GM19372 (cell line): Measurements from ENCODE around the gene GABRB2.

Experiments
- ATAC-seq: cut with Tn5 transposase; IDR thresholded peaks from one replicate; pipeline ENCODE4 v1.9.1; 2021; ENCODE audit warnings: mild to moderate bottlenecking, low read depth, moderate library complexity; ENCODE audit not compliant: unreplicated experiment

GABRB2 gene

DNA sequence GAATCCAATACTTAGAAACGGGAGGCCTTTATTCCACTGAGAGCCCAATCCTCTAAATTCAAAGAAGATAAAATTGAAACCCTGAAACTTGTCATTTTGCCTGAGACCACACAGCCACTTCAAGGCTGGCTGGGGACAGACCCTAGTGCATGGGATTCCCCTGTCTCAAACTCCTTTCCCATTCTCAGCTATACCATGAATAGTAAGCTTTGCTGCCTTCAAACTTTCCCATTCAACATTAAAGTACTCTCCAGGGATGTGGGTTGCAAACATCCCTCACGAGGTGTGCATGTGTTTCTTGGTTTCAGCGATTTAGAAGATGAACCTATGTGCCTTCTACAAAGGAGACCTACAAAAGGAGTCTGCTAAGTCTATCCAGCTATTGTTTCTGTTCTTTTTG is 64.6 kb downstream of the GABRB2 start:
- no peak for ATAC-seq

DNA sequence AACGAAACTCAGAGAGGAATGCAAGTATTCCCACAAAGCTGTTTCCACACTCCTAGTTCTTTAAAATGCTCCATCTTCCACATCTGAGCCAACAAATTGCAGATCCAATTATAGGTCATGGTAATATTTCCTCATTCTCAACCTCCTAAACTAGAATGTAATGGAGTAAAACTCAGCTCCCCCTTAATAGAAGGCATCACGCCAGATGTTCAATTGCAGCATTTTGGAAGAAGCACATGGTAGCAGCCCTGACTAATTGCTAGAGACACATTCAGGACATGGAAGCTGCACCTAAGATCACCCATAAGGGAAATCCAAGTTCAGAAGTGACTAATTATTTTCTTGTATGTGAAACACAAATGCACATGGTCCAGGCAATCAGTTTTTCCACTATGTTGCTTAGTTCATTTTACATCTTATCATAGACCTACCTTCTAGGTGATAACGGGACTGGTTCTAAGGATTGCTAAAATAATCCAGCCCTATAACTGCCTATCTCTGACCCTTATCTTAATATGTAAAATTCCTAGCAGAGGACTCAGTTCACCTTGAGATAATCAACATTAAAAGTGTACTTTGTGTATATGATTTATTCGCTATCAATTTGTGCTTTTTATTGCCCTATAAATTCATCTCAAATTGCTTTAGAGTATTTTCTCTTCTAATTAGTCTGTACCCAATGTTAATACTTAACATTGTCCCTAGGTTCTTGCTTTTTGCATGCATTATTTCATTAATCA is 75.1 kb downstream of the GABRB2 start:
- no peak for ATAC-seq

DNA sequence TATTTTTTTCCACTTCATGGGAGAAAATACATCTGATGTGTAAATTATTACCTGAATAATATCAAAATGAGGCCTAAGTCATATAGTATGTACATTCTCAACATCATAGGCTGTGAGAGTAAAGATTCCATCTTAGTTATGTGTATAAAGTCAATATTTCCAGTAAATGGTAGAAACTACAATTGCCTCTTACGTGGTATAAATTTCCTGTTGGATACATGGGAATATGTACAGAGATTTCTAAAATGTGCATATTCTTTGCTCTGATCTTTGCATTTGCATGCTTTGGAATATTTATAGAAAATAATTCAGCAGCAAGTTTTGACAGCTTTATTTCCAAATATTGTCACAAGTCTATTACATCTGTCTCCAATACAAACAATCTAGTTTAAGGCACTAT is 78.8 kb downstream of the GABRB2 start:
- no peak for ATAC-seq

DNA sequence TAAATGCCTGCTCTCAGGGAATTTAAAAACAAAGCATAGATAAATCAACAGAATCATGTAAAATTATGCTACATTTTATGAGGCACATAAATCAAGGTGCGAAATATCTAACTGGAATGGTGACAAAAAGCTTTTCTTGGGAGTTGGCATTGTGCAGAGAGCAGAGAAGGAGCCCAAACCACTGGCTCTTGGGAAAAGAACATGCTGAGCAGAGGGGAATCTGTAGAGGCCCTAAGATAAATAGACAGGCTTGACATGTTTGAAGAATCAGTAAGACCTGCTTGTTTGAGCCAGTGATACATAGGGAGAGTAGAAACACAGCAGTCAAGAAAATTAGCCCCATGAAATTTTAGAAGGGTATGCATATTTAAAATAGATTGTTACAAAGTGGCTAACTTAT is 85.8 kb downstream of the GABRB2 start:
- ATAC-seq, result no peak

DNA sequence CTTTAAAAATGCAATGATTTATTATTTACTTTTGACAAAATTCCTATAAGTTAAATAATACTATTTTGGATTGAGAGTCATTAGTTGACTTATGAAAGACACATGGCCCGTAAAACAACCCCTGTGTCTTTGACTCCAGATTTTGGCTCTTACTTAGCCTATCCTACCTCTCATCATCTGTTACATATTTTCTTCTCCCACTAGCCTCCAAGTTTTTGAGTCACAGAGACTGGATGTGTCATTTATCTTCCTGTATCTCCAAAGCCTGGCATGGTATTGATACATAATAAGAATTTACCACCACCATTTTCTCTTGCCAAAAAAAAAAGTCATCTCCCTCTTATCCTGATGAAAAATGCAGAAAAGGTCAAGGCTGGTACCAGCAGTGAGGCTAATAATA is 99.9 kb downstream of the GABRB2 start:
- no peak for ATAC-seq

DNA sequence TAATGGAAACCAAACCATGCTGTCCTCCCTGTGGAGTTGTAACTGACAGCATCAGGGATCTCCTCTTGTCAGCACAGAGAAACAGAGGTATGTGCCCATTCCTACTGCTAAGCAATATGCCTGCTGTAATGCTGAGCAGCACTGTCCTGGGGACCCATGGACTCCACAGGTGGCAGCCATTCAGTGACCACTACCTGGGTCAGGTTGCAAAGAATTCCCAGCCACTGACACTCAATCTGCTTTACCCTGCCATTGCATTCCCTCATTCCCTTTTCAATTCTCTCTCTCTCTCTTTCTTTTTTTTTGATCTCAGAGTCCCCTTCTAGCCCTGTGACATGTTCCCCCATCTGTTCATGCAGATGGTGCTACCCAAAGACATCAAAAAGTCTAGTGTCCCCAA is 104.1 kb downstream of the GABRB2 start:
- no peak for ATAC-seq

DNA sequence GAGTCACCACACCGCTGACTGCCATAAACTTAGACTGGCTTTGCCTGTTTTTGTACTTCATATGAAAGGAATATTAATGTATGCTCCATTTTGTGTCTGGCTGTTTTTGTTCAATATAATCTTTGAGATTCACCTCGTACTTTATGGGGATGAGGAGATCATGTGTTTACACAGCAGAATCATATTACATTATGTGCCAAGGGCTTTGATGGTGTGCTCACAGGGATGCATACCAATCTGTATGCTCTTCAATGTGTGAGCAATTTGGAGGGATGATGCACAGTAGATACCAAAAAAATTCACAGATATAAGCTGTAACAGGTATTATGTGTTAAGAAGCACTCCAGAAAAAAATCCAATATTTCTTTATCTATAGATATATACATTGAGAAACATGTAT is 113.7 kb downstream of the GABRB2 start:
- ATAC-seq, result no peak

DNA sequence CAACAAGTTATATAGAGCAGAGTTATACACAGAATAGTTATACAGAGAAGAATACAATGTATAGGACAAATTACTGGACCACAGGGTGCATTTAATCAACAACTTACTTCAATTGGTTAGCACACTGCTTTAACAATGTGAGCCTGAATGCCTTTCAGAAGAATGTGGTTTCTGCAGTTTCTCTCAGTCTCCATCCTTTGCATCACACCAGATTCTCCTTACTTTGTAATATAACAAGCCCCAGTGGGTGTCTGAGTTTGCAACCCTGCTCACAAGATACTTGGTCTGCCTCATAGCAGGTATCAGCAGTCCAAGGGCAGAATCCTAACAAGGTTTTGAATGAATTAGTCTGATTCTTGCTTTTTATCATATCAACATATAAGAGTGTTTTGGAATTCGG is 114.6 kb downstream of the GABRB2 start:
- no peak for ATAC-seq

DNA sequence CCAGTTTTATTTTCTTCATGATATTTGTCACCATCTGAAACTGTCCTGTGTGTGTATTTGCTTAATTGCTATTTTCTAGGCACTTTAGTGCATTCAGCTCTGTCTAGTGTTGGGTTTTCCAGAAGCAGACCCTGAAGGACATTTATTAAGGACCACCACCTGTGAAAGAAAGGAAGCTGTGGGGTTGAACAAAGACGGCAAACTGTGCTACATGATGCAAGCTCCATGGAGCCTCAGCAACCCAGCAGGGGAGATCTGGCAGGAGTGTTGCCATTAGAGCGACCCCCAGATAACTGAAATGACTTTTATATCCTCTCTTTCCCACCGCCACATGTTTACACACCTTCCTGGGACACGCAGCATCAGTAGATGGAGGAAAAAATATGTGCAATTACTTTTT is 125.5 kb downstream of the GABRB2 start:
- ATAC-seq, result no peak

DNA sequence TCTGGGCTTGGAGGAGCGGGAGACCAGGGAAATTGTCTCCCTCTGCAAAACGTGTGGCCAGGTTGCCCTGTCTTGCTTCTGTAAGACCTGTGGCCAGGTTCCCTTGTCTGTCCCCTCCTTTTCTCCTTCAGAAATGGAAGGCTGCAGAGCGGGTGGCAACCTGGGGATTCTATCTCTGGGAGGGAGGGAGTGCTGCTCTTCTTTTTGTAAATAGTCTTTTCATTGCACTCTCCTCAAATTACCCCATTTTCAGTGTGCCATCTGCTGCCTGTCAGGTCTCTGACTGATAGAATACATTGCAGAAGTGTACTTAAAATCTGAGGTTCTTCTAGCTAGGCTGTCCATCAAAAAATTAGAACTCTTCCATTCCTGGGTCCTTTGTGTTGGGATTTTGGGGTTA is 126.0 kb downstream of the GABRB2 start:
- ATAC-seq, result no peak

DNA sequence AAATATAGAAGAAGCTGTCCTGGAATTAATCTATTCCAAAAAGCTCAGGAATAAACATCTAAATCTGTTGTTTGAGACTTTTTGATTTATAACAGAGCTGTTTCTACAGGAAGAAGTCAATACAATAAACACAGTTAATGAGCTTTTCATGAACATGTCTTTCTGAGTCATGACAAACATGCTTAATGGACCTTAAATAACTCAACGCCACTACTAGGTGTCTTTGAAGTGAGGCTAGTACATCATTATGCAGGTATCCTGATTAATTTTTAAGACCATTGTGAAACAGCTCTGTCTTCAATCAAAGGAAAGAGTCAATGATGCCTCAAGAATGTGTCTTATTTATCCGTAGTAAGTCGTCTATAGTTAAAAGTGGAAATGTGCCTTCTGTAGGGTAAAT is 131.6 kb downstream of the GABRB2 start:
- ATAC-seq, result no peak

DNA sequence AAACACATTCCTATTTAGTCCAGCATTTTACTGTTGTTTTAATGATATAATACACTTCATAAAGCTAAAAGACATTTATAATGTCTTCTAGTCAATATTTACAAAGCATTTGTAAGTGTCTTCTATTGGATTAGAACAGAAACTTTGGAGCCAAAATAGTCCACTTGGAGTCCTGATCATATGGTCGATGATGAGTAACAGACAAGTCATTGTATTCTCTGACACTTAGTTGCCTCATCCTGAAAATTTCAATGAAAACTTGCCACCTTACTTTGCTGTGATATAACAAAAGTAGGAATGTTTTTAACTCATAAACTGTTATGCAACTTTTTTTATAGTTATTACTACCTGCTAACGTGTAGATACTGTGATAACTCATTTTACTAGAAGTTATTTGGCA is 132.5 kb downstream of the GABRB2 start:
- no peak for ATAC-seq

DNA sequence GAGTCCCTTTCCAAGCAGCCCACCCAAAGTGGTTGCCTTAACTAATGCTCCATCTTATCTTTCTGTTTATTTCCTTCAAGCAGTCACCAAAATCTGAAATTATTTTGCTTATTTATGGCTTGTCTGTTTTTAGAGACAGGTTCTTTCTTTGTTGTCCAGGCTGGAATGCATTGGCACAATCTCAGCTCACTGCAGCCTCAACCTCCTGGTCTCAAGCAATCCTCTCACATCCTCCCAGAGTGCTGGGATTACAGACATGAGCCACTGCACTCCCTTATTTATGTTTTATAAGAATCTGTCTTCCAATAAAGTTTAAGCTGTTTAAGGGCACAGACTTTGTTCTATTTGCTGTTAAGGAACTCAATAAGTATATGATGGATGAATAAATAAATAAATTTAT is 133.7 kb downstream of the GABRB2 start:
- ATAC-seq, result no peak

DNA sequence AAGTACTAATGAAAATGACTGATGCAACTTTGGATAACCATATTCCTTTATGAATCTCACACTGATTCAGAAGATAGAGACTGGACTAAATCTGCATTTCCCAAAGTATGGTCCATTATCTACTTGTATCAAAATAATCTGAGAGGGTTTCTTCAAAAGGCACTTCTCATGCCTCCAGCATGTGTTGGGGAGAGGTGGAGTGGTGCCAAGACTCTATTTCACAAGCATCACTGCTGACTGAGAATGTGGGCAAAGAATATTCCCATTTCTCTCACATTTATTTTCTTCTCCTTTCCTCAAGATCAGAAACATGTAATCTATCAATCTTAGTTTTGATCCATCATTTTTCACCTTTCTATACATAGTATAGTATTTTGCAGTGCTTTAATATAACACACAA is 135.4 kb downstream of the GABRB2 start:
- no peak for ATAC-seq

DNA sequence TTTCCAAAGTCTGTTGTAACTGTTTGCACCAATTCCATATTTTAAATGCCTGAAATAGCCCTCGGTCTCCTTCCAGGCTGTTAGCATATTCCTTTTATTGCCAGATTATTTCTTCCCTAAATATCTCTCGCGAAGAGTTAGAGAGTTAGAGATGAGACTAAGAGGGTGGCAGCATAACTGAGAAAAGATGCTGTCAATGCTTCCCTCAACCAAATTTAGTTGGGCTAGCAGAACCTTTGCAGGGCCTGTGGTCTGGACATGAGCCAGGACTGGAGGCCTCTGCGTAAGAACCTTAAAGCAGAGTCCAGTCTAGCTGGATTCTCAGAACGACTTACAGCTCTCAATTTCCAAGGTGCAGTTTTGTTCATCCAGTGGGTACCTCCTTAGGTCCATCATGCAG is 135.9 kb downstream of the GABRB2 start:
- ATAC-seq, result no peak

DNA sequence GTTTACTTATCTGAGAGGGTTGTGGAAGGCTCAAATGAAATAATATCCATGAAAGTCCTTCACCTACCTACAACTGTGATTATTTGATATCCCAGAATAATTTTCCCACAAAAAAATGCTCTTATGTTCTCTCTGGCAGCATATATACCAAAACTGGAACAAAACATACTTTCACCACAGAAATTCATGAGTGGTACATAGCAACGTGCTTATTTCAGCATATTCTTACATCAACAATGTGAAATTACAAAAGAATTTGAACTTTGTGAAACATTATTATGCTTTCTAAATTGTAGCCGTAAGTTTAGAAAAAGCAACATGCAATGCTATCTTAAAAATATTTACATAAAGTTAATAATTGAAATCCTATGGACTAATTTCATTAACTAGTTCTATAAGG is 137.1 kb downstream of the GABRB2 start:
- no peak for ATAC-seq

DNA sequence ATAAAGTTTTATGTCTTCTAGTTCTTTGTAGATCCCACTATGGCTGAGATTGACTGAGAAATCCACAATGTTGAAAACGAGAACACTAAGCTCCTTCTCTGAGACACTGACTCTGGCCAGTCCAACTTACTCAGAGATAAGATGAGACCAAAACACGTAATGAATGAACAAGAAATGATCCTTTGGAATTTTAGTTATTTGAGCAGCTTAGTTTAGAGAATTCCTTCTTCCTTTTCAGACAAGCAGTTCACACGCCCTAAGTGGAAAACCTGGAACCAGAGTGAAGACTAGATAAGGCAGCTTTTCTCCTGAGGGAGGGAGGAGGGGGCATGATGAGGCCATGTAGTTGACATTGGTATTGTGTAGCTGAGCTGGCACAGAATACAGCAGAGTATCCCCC is 139.6 kb downstream of the GABRB2 start:
- no peak for ATAC-seq

DNA sequence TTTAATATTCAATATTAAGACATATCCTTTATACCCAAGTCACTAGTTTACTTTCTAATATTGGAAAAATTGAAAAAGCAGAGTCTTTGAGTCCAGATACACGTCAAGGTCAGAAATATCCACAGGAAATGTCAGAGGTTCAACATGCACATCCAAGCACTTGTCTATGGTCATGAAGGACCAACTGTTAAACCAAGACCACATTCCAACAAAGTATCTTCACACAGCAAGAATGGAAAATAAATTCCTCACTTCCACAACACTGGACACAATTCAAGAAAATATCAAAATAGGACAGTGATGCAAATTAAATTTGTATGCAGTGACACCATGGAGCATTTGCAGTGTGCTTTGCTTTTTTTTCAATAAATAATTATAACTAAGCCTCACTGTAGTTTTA is 142.5 kb downstream of the GABRB2 start:
- no peak for ATAC-seq

DNA sequence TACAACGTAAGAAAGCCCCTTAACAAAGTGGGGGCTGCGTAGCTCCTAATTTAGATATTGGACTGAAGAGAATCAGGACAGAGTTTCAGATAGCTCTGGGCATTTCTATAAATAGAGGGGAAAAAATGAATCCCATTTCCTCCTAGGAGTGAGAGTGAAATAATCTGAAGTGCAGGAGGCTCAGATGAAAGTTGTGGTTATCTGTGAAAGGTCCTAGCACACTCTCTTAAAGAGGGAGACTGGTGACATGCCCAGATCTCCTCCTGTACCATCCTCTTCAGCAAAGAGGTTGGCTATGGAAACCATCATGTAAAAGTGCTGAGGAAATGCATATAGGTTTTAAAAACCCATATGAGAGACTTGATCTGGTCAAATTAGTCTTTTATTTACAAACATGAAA is 143.4 kb downstream of the GABRB2 start:
- ATAC-seq, result no peak

DNA sequence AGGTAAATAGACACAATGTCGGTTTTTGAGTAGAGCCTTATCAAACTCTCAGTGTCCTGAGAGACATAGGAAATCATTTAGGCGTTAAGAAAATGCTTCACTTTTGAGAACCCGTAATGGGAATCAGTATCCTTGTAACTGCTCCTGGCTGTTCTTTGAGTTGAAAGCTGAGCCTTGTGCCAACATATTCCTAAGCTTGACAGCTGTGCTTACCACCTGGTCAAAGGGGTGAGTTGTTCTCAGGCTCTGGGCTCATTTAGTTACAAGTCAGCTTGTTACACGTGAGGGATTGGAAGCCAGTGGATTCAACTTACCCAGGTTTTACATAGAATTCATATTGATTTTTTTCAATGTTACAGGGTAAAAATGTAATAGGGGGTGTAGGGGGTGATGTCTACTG is 145.9 kb downstream of the GABRB2 start:
- no peak for ATAC-seq

DNA sequence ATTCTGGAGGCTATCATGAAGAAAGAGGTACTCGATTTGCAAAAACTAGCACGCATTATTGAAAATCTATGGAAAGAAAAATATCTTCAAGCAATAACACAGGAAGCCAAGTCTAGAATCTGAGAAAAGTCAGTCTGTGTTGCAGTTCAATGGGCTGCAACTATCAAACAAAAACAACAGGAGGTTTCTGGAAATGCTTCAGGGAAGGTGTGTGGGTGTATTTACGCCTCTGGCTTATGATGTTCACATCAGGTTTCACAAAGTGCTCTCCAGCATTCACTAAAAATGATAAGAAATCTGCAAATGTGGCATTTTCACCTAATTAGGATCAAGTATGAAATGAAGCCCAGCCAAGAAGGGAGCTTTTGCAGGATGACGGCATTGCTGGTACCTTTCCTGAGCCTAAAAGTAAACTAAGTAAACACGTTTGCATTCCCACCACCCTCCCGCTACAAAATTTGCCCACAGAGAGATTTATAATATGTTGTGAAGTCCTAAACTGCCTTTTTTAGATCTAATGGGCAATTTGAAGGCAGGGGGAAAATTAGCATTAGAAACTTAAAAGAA is 146.4 kb downstream of the GABRB2 start:
- no peak for ATAC-seq

DNA sequence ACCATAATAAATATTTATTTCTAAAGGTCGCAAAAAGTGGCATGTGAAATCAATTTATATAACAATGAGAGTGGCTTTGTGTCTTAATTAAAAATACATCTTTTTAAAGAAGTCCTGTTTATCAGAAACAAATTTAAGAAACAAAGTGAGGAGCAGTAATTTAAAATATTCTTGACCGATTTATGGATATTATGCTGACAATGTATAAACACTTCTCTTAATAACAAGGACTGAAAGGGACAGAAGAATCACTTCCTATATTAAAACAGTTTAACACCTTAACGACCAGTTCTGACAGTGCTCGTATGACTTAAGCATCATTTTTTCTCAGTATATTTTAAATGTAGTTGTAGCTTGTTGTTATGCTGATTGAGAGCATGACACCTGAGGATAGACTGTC is 149.1 kb downstream of the GABRB2 start:
- ATAC-seq, result no peak

DNA sequence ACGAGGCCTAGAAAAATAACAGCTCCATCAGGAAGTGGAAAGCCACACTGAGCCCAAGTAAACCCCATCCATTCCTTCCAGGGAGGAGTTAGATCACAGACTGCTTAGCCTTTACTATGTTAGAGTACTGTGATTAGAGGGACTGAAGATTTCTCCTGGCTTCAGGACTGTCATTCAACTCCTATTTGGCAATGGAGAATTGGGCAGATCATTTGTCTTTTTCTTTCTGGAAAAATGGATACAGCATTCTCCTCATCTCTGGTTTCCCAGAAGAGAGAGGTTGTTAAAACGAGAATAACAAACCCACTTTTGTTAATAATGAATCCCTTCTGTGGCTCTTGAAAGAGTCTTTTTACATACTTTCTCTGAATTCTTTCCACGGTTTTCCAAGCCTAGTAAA is 150.4 kb downstream of the GABRB2 start:
- no peak for ATAC-seq
